ENCODE results near the gene LIPC.

GRCh38 chr15:58442122-58442521 is 10.3 kb downstream of the LIPC start:
- TF ChIP-seq CTCF (tag by site-specific recombination; IDR thresholded peaks at IDR 0.05), result no peak
- no peak for TF ChIP-seq YY2 (tag by site-specific recombination; IDR thresholded peaks at IDR 0.05)
- no peak for TF ChIP-seq PBX3 (CRISPR knock-in tag; IDR thresholded peaks at IDR 0.05)
- no peak for TF ChIP-seq ZNF26 (tag by site-specific recombination; IDR thresholded peaks at IDR 0.05)
- no peak for TF ChIP-seq ZNF626 (tag by site-specific recombination; IDR thresholded peaks at IDR 0.05)
- TF ChIP-seq ZNF274 (IDR thresholded peaks at IDR 0.05; ENCODE audit: low read length), result no peak
- no peak for TF ChIP-seq ZNF274 (tag by site-specific recombination; IDR thresholded peaks at IDR 0.05; ENCODE audit: borderline replicate concordance)
- TF ChIP-seq ZNF132 (tag by site-specific recombination; IDR thresholded peaks at IDR 0.05; ENCODE audit: borderline replicate concordance), result no peak
- no peak for TF ChIP-seq KLF17 (tag by site-specific recombination; IDR thresholded peaks at IDR 0.05)
- no peak for TF ChIP-seq PATZ1 (tag by site-specific recombination; IDR thresholded peaks at IDR 0.05)

Data from HEK293 (cell line).